GM19467 (cell line): ENCODE measurements around the gene GAB4.

Experiments used
- ATAC-seq: cut with Tn5 transposase; IDR thresholded peaks from one replicate; pipeline ENCODE4 v1.9.1; 2021; ENCODE audit warnings: mild to moderate bottlenecking, moderate library complexity; ENCODE audit not compliant: unreplicated experiment

GAB4 gene

GRCh38 chr22:16989915-16990314, 18.1 kb downstream of the GAB4 start:
- ATAC-seq = no peak

- no peak for ATAC-seq
Observed at GRCh38 chr22:16988257-16988656, 19.8 kb downstream of the GAB4 start.

- no peak for ATAC-seq
Observed at GRCh38 chr22:16987822-16988221, 20.2 kb downstream of the GAB4 start.

- ATAC-seq = no peak
Observed at GRCh38 chr22:16975155-16975885, 32.7 kb downstream of the GAB4 start.

GRCh38 chr22:16974298-16975084, 33.5 kb downstream of the GAB4 start:
- no peak for ATAC-seq

GRCh38 chr22:16973591-16974297, 34.3 kb downstream of the GAB4 start:
- ATAC-seq = no peak

- no peak for ATAC-seq
Observed at GRCh38 chr22:16972311-16972710, 35.7 kb downstream of the GAB4 start.

- no peak for ATAC-seq
Observed at GRCh38 chr22:16970446-16970845, 37.6 kb downstream of the GAB4 start.

GRCh38 chr22:16969508-16970327, 38.3 kb downstream of the GAB4 start:
- no peak for ATAC-seq

- no peak for ATAC-seq
Observed at GRCh38 chr22:16968218-16968595, 39.8 kb downstream of the GAB4 start.

GRCh38 chr22:16967453-16968217, 40.4 kb downstream of the GAB4 start:
- no peak for ATAC-seq

GRCh38 chr22:16966251-16966650, 41.8 kb downstream of the GAB4 start:
- no peak for ATAC-seq

- ATAC-seq = no peak
Observed at GRCh38 chr22:16965560-16965959, 42.5 kb downstream of the GAB4 start.

- ATAC-seq = no peak
Observed at GRCh38 chr22:16965083-16965482, 42.9 kb downstream of the GAB4 start.

GRCh38 chr22:16964366-16964765, 43.7 kb downstream of the GAB4 start:
- no peak for ATAC-seq

- ATAC-seq = no peak
Observed at GRCh38 chr22:16963189-16963945, 44.7 kb downstream of the GAB4 start.

GRCh38 chr22:16962501-16962900, 45.5 kb downstream of the GAB4 start:
- no peak for ATAC-seq

GRCh38 chr22:16961477-16962186, 46.4 kb downstream of the GAB4 start:
- ATAC-seq = no peak

GRCh38 chr22:16960884-16961249, 47.2 kb downstream of the GAB4 start:
- ATAC-seq = no peak
